Endothelial cell of umbilical vein (primary cell): ENCODE data around the gene IL36RN. TPM values are rescaled to one million over a fixed set of nuclear protein-coding genes. Genes with fewer than 3 reads are reported as not detected.

ENCODE experiments used
- BruUV-seq: library from RNA; stranded (reverse); fragments of 400-500 nt; replicated peaks from 2 replicates; lab custom pipeline; 2021; lab: Mats Ljungman, UMichigan
- CTCF ChIA-PET: fragments of 300-600, 350-600 bp; sonication (Branson Sonifier 250); formaldehyde crosslinking; loops from one replicate; lab custom pipeline; 2021; ENCODE audit warnings: antibody characterized with exemption, inconsistent platforms; lab: Charles Lee
- POLR2A ChIA-PET: fragments of 300-600, 350-600 bp; sonication (Branson Sonifier 250); formaldehyde crosslinking; loops from one replicate; lab custom pipeline; 2021; ENCODE audit warnings: antibody characterized with exemption, inconsistent platforms; lab: Charles Lee
- DNase-seq: peaks from one replicate; pipeline ENCODE4 v3.0.0-alpha.2; 2011; ENCODE audit warnings: low read depth, low spot score
- FAIRE-seq: peaks from 2 replicates; lab custom pipeline; 2011; peaks lifted over from hg19 to GRCh38; lab: Jason Lieb, UNC
- H2AFZ ChIP-seq: 2 replicates; pipeline ENCODE4 v1.6.0; 2012; ENCODE audit warnings: low read depth, low read length, control low read depth, inconsistent platforms
- H3K27ac ChIP-seq: 2 replicates; pipeline ENCODE4 v1.5.1; 2011; ENCODE audit warnings: low read depth, mild to moderate bottlenecking, control low read depth, low read length, moderate library complexity; ENCODE audit not compliant: insufficient read depth
- H3K27me3 ChIP-seq, 2 experiments: 2 replicates each; pipeline versions ENCODE4 v1.6.0 to v1.6.1; 2011; ENCODE audit warnings: low read length in 2 of 2, mixed read lengths in 1 of 2; ENCODE audit not compliant: control insufficient read depth in 2 of 2, insufficient read depth in 2 of 2
- H3K36me3 ChIP-seq, 2 experiments: 2 replicates in 1 of 2; 3 replicates in 1 of 2; pipeline ENCODE4 v1.5.1; 2011; ENCODE audit warnings: low read length in 2 of 2, mild to moderate bottlenecking in 1 of 2, moderate library complexity in 1 of 2; ENCODE audit not compliant: control insufficient read depth in 2 of 2, insufficient read depth in 2 of 2; ENCODE audit errors: extremely low read depth in 1 of 2
- H3K4me1 ChIP-seq: 3 replicates; pipeline ENCODE4 v1.5.1; 2011; ENCODE audit warnings: mild to moderate bottlenecking, low read length; ENCODE audit not compliant: control insufficient read depth, insufficient read depth; ENCODE audit errors: extremely low read depth
- H3K4me2 ChIP-seq: 2 replicates; pipeline ENCODE4 v1.6.1; 2011; ENCODE audit warnings: low read length, control low read depth, mixed read lengths; ENCODE audit not compliant: insufficient read depth
- H3K4me3 ChIP-seq, 3 experiments: fragments of 200-600 bp in 1 of 3; sonication (generic), shearing (Covaris generic) in 1 of 3; replicated peaks in 1 of 3; 2 replicates each; pipeline ENCODE4 v1.5.1; 2011 to 2016; ENCODE audit warnings: control low read depth in 3 of 3, low read length in 3 of 3, mild to moderate bottlenecking in 2 of 3, inconsistent platforms in 1 of 3, low read depth in 1 of 3, moderate library complexity in 1 of 3; ENCODE audit not compliant: insufficient read depth in 1 of 3
- H3K79me2 ChIP-seq: 2 replicates; pipeline ENCODE4 v1.6.0; 2012; ENCODE audit warnings: low read length, inconsistent platforms; ENCODE audit not compliant: control insufficient read depth, insufficient read depth
- H3K9ac ChIP-seq: replicated peaks from 2 replicates; pipeline ENCODE3; 2011; ENCODE audit warnings: low read length, control low read depth; ENCODE audit not compliant: insufficient read depth; ENCODE audit errors: extremely low read depth
- H3K9me1 ChIP-seq: replicated peaks from 3 replicates; pipeline ENCODE4 v1.6.0; 2011; ENCODE audit warnings: mild to moderate bottlenecking, low read length; ENCODE audit not compliant: control insufficient read depth, insufficient read depth; ENCODE audit errors: extremely low read depth
- H3K9me3 ChIP-seq: replicated peaks from 2 replicates; pipeline ENCODE4 v1.5.1; 2012; ENCODE audit warnings: low read length, inconsistent platforms; ENCODE audit not compliant: control insufficient read depth, insufficient read depth
- H4K20me1 ChIP-seq: replicated peaks from 2 replicates; pipeline ENCODE3; 2011; ENCODE audit warnings: mild to moderate bottlenecking, low read length; ENCODE audit not compliant: control insufficient read depth, insufficient read depth; ENCODE audit errors: extremely low read depth
- MAX ChIP-seq: IDR thresholded peaks from 2 replicates; pipeline ENCODE4 v1.6.1; 2011; ENCODE audit not compliant: insufficient read depth, insufficient read length
- MYC ChIP-seq: IDR thresholded peaks from one replicate; pipeline ENCODE4 v1.6.1; 2011; ENCODE audit warnings: mild to moderate bottlenecking, low read depth, low read length
- POLR2A ChIP-seq: IDR thresholded peaks from 2 replicates; pipeline ENCODE4 v1.6.1; 2012; ENCODE audit warnings: low read depth, mild to moderate bottlenecking, control low read depth, low read length
- POLR2AphosphoS5 ChIP-seq: IDR thresholded peaks from 2 replicates; pipeline ENCODE4 v1.6.1; 2012; ENCODE audit warnings: low read depth, mild to moderate bottlenecking, control low read depth, low read length, moderate library complexity; ENCODE audit not compliant: insufficient read depth
- dilution Hi-C: fragments of 300-500 bp; cut with MboI; formaldehyde crosslinking; loops from one replicate; pipeline ENCODE4 v1.15.0; 2019; ENCODE audit warnings: low sequenced_read_pairs; ENCODE audit not compliant: extremely low pct_ligation_motif_present
- intact Hi-C: fragments of 100-400 bp; cut with micrococcal nuclease; formaldehyde crosslinking; loops from one replicate; pipeline ENCODE4 v1.10.0; 2022
- polyA plus RNA-seq, 4 experiments: library from polyadenylated mRNA; depleted of rRNA in 3 of 4; stranded (reverse) in 3 of 4; unstranded in 1 of 4; fragments of >200 nt; gene quantifications; 2 replicates each; pipeline versions ENCODE4 v1.2.1 to v1.2.3, GENCODE V29; 2011 to 2012; ENCODE audit warnings: missing spikeins in 1 of 4
- total RNA-seq: library from RNA; stranded (reverse); gene quantifications from 2 replicates; pipeline ENCODE4 v1.2.3, GENCODE V29; 2021
- TF ChIP-seq, protein P1 (sequence below), 2 donors: IDR thresholded peaks; 1 replicate in 1 of 2; 2 replicates in 1 of 2; pipeline ENCODE4 v1.5.1; 2011; ENCODE audit warnings: low read length in 2 of 2, mild to moderate bottlenecking in 2 of 2, moderate library complexity in 2 of 2, control low read depth in 1 of 2, inconsistent platforms in 1 of 2, low read depth in 1 of 2; ENCODE audit not compliant: insufficient read depth in 1 of 2; ENCODE audit errors: extremely low read depth in 1 of 2

Gene IL36RN
- total and polyA plus RNA-seq, 2 donors (not counting 3 experiments of a cell fraction or from before 2014, with no cell fraction given), result not detected

DNA sequence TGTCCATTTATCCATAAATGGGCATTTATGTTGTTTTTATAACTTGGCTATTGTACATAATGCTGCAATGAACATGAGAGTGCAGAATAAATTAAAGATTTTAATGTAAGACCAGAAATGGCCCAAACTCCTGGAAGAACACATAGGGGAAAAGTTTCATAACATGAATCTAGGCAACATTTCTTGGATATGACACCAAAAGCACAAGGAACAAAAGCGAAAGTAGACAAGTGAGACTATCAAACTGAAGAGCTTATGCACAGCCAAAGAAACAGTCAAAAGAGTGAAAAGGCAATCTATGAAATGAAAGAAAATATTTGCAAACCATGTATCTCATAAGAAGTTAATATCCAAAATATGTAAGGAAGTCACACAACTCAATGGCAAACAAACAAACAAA is 47.9 kb upstream of the IL36RN start:
- CTCF ChIA-PET, result no interaction called here

More for the DNA sequence above, 47.9 kb upstream of the IL36RN start:
- Histone ChIP-seq H3K9me3 (no peaks in the 10 kb centered on the region), H3K9me1 (no peaks in the 10 kb centered on the region), H3K79me2 (no peaks in the 10 kb centered on the region), H3K36me3 (no peaks in the 10 kb centered on the region), H4K20me1 (no peaks in the 10 kb centered on the region), H2AFZ (no peak overlapping the region), H3K9ac (no peak overlapping the region), H3K4me3 (no peak overlapping the region), H3K4me2 (no peak overlapping the region), H3K27me3 (peaks cover 0 to 6% of the 10 kb centered on the region in 2 experiments), H3K4me1 (no peaks in the 10 kb centered on the region), H3K27ac (no peak overlapping the region)
- FAIRE-seq (no peak), DNase-seq (no peak)
- POLR2A ChIA-PET, result no interaction called here
- TF ChIP-seq POLR2AphosphoS5 (no peak), MAX (no peak), MYC (no peak), POLR2A (no peak)
- TF ChIP-seq, protein P1, sequence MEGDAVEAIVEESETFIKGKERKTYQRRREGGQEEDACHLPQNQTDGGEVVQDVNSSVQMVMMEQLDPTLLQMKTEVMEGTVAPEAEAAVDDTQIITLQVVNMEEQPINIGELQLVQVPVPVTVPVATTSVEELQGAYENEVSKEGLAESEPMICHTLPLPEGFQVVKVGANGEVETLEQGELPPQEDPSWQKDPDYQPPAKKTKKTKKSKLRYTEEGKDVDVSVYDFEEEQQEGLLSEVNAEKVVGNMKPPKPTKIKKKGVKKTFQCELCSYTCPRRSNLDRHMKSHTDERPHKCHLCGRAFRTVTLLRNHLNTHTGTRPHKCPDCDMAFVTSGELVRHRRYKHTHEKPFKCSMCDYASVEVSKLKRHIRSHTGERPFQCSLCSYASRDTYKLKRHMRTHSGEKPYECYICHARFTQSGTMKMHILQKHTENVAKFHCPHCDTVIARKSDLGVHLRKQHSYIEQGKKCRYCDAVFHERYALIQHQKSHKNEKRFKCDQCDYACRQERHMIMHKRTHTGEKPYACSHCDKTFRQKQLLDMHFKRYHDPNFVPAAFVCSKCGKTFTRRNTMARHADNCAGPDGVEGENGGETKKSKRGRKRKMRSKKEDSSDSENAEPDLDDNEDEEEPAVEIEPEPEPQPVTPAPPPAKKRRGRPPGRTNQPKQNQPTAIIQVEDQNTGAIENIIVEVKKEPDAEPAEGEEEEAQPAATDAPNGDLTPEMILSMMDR (IDR thresholded peaks at IDR 0.05; ENCODE audit: extremely low read depth in 1 of 2, insufficient read depth in 1 of 2, low read depth in 1 of 2, low read length in 2 of 2), result no peak
- intact Hi-C loops, result no loop called here
- no TSS peak for BruUV-seq
- dilution Hi-C loops, result no loop called here
